Natural killer cell treated with Interleukin-12 subunit alpha and Interleukin-12 subunit beta and Interleukin-15 and Interleukin-18, amount 100 ng/mL, for 72 hours (primary cell): ENCODE measurements around the gene MICU2. TPM values are rescaled to one million over a fixed set of nuclear protein-coding genes. Genes with fewer than 3 reads are reported as not detected.
A peak's percentile ranks its signal among the peaks of the same experiment; 100 is the strongest.
"Not testable (repeated sequence)": the region's sequence is repeated elsewhere in the genome, so short reads cannot be mapped to it uniquely, and the experiment has no call there.

ENCODE experiments used
- ATAC-seq, 2 donors: fragments of 150-1000 bp; cut with Tn5 transposase in 1 of 2; sonication (Bioruptor Pico), chemical (Tn5 transposase) in 1 of 2; 2 replicates each; pipeline ENCODE4 v1.10.0; 2021
- DNase-seq: peaks from one replicate; pipeline ENCODE4 v3.0.0; 2022; ENCODE audit warnings: low spot score
- H3K27ac Mint-ChIP-seq, 2 donors: 1 replicate in 1 of 2; 2 replicates in 1 of 2; pipeline ENCODE4 v1.8.0; 2022; ENCODE audit warnings: mixed read lengths in 2 of 2, mild to moderate bottlenecking in 1 of 2, moderate library complexity in 1 of 2
- H3K27me3 Mint-ChIP-seq, 2 donors: 1 replicate in 1 of 2; 2 replicates in 1 of 2; pipeline ENCODE4 v1.8.0; 2022; ENCODE audit warnings: mixed read lengths in 2 of 2
- H3K36me3 Mint-ChIP-seq: one replicate; pipeline ENCODE4 v1.8.0; 2022; ENCODE audit warnings: mixed read lengths
- H3K4me1 Mint-ChIP-seq, 2 donors: 1 replicate in 1 of 2; 2 replicates in 1 of 2; pipeline ENCODE4 v1.8.0; 2022; ENCODE audit warnings: low read depth in 2 of 2, mixed read lengths in 2 of 2, mild to moderate bottlenecking in 1 of 2
- H3K4me3 Mint-ChIP-seq: one replicate; pipeline ENCODE4 v1.8.0; 2022; ENCODE audit warnings: mixed read lengths
- H3K9me3 Mint-ChIP-seq: 2 replicates; pipeline ENCODE4 v1.8.0; 2022; ENCODE audit warnings: mixed read lengths
- total RNA-seq, 2 donors: library from RNA; stranded (reverse); gene quantifications; one replicate each; pipeline ENCODE4 v1.2.3, GENCODE V29; 2022

Gene MICU2
- total RNA-seq, 2 donors from 2014 or later, result 30.5 to 35.0 TPM

DNA sequence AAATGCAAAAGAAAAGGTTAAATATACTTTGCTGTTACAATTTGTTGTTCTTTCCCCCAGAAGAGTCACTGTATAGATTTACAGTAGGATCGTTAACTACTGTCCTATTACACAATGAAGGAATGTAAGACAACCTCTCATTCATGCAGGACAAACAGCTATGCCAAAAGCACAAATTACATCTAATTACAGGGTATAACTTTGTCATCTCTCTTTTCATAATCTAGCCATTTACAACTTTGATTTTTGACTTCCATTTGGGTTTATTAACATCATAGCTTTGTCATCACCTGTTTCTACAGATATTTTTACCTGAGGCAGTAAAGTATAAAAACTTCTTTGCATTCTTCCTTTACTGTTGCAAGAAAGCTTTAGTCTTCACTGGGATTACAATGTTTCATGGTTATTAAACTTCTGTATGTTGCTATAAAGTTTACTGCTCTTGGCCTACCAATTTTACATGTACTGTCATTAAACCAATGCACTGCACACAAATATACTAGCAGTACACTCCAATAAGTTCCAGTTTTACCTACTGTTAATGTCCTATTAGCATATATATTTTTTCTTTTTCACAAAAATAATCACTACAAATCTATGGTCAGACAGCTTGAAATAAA is 18.9 kb downstream of the MICU2 start:
- DNase-seq (no peak), ATAC-seq (no peak)
- H3K9me3 Mint-ChIP-seq, result peaks cover 3% of the 10 kb centered on the region
- H3K4me3 Mint-ChIP-seq, result no peak overlapping the region
- H3K27me3 Mint-ChIP-seq, result no peaks in the 10 kb centered on the region
- H3K27ac Mint-ChIP-seq, result no peak overlapping the region
- H3K36me3 Mint-ChIP-seq, result peaks cover 13% of the 10 kb centered on the region
- peaks cover 40 to 53% of the 10 kb centered on the region in 2 donors for H3K4me1 Mint-ChIP-seq

DNA sequence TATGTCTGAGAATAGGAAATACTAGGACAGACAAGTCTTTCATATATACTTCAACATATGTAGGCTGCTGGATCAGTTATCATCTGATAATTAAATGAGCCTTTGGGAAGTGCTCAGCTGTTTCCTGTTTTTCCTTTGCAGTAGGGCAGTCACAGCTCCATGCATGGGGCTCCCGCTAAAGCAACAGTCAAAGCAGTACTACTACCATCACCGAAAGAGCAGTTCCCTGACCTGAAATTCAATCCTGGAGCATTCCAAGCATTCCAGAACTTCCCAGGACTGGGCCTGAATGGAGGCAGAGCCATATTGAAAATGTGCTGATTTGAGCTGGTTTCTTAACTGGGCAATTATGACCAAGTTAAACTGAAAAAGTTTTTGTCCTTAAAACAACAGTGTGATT is 20.5 kb downstream of the MICU2 start:
- Mint-ChIP-seq H3K9me3 (peaks cover 3% of the 10 kb centered on the region), H3K36me3 (peaks cover 13% of the 10 kb centered on the region), H3K27me3 (no peaks in the 10 kb centered on the region), H3K27ac (no peak overlapping the region), H3K4me1 (peaks cover 31 to 45% of the 10 kb centered on the region in 2 donors), H3K4me3 (no peak overlapping the region)
- no peak for DNase-seq
- ATAC-seq, result no peak

GRCh38 chr13:21580736-21581135 is 23.2 kb downstream of the MICU2 start:
- ATAC-seq (no peak), DNase-seq (no peak)
- Mint-ChIP-seq H3K4me3 (peak overlapping the region; percentile 77), H3K36me3 (peaks cover 13% of the 10 kb centered on the region), H3K27ac (peak overlapping the region; percentile 84 to 98), H3K9me3 (peaks cover 3% of the 10 kb centered on the region), H3K4me1 (peaks cover 26 to 51% of the 10 kb centered on the region in 2 donors), H3K27me3 (no peaks in the 10 kb centered on the region)

- H3K36me3 Mint-ChIP-seq, result peaks cover 13% of the 10 kb centered on the region
- DNase-seq (peak; percentile 61), ATAC-seq (peak; percentile 90 to 93)
- no peaks in the 10 kb centered on the region for H3K27me3 Mint-ChIP-seq
- peaks cover 25 to 55% of the 10 kb centered on the region in 2 donors for H3K4me1 Mint-ChIP-seq
- peak overlapping the region; percentile 81 for H3K4me3 Mint-ChIP-seq
- peak overlapping the region; percentile 84 to 98 for H3K27ac Mint-ChIP-seq
- peaks cover 3% of the 10 kb centered on the region for H3K9me3 Mint-ChIP-seq
Observed at GRCh38 chr13:21579754-21580316, 24.1 kb downstream of the MICU2 start.

DNA sequence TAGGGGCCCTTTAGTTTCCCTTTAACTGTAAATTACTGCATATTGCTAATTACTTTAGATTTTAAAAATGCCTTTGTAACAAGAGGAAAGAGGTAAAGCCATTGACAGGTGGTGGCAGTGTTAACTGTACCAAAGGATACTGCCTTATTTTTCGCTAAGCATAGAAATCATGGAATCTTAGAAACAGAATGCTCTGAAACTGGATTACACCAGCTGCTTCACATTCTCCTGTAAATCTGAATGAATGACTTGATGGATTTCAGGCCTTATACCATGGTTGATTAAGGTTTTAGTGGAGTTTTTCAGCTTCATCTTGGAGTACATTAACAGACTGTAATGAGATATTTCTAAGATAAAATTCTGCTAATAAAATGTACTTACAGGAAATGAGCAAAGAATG is 25.2 kb downstream of the MICU2 start:
- Mint-ChIP-seq H3K36me3 (peaks cover 13% of the 10 kb centered on the region), H3K27ac (peak overlapping the region; percentile 84 to 98), H3K4me3 (peak overlapping the region; percentile 10), H3K27me3 (no peaks in the 10 kb centered on the region), H3K9me3 (peaks cover 3% of the 10 kb centered on the region), H3K4me1 (peaks cover 32 to 57% of the 10 kb centered on the region in 2 donors)
- no peak for ATAC-seq
- DNase-seq, result no peak

- DNase-seq (no peak), ATAC-seq (no peak)
- peak overlapping the region; percentile 51 for H3K4me3 Mint-ChIP-seq
- peak overlapping the region; percentile 53 to 76 for H3K27ac Mint-ChIP-seq
- peaks cover 25 to 42% of the 10 kb centered on the region in 2 donors for H3K4me1 Mint-ChIP-seq
- no peaks in the 10 kb centered on the region for H3K9me3 Mint-ChIP-seq
- no peaks in the 10 kb centered on the region for H3K27me3 Mint-ChIP-seq
- peaks cover 5% of the 10 kb centered on the region for H3K36me3 Mint-ChIP-seq
Observed at GRCh38 chr13:21576426-21576825, 27.5 kb downstream of the MICU2 start.

- H3K4me3 Mint-ChIP-seq, result no peak overlapping the region
- no peaks in the 10 kb centered on the region for H3K9me3 Mint-ChIP-seq
- DNase-seq (no peak), ATAC-seq (no peak)
- no peaks in the 10 kb centered on the region for H3K27me3 Mint-ChIP-seq
- peaks cover 20 to 41% of the 10 kb centered on the region in 2 donors for H3K4me1 Mint-ChIP-seq
- H3K27ac Mint-ChIP-seq, result peak overlapping the region in 1 of 2 donors; percentile 39
- peaks cover 4% of the 10 kb centered on the region for H3K36me3 Mint-ChIP-seq
Observed at GRCh38 chr13:21573920-21574712, 29.9 kb downstream of the MICU2 start.

DNA sequence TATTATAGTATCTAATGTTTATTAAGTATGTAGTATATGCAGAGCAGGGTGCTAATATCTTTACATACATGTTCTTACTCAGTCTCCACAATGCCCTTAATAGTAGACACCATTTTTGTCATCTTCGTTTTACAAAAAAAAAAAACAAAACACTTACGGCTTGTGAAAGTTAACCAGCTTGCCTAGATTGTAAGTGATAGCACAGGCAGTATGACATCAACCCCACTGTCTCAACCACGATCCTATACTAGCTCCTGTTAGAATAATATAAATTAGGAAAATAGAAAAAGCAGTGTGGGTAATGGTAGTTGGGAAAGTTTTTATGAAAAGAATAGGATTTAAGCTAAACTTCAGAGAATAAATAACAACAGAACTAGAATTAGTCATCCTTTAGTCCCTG is 34.3 kb downstream of the MICU2 start:
- Mint-ChIP-seq H3K27ac (no peak overlapping the region), H3K36me3 (peaks cover 9% of the 10 kb centered on the region), H3K27me3 (no peaks in the 10 kb centered on the region), H3K4me3 (no peak overlapping the region), H3K4me1 (peaks cover 32 to 39% of the 10 kb centered on the region in 2 donors), H3K9me3 (no peaks in the 10 kb centered on the region)
- no peak for DNase-seq
- no peak for ATAC-seq

- no peak overlapping the region for H3K4me3 Mint-ChIP-seq
- H3K9me3 Mint-ChIP-seq, result no peaks in the 10 kb centered on the region
- peak overlapping the region in 1 of 2 donors; percentile 22 for H3K27ac Mint-ChIP-seq
Observed at GRCh38 chr13:21568854-21569253, 35.1 kb downstream of the MICU2 start.

GRCh38 chr13:21567714-21568113 is 36.3 kb downstream of the MICU2 start:
- peak; percentile 55 to 77 for ATAC-seq
- Mint-ChIP-seq H3K4me1 (peaks cover 26 to 38% of the 10 kb centered on the region in 2 donors), H3K27ac (peak overlapping the region in 1 of 2 donors; percentile 22), H3K27me3 (no peaks in the 10 kb centered on the region), H3K4me3 (no peak overlapping the region), H3K9me3 (no peaks in the 10 kb centered on the region), H3K36me3 (peaks cover 25% of the 10 kb centered on the region)
- no peak for DNase-seq

More at GRCh38 chr13:21568854-21569253, 35.1 kb downstream of the MICU2 start:
- Mint-ChIP-seq H3K4me1 (peaks cover 27 to 38% of the 10 kb centered on the region in 2 donors), H3K36me3 (peaks cover 14% of the 10 kb centered on the region), H3K27me3 (no peaks in the 10 kb centered on the region)
- ATAC-seq (no peak), DNase-seq (no peak)

DNA sequence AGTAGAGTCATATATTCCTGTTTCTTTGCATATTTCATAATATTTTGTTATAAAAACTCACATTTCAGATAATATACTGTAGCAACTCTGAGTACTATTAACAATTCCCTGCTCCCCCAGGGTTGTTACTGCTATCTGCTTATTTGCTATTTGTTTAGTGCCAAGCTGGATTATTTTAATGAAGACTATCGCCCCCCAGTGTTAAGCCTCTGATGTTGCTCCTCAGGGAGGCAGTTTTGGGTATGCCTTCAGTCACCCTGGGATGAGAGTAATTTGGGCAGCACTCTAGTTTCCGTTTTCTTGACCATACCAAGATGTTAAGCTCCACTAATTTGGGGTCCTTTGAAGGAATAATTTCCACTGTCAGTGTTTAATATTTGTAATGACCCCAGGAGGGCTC is 46.0 kb downstream of the MICU2 start:
- DNase-seq (no peak), ATAC-seq (no peak)
- Mint-ChIP-seq H3K4me3 (no peak overlapping the region), H3K9me3 (no peaks in the 10 kb centered on the region), H3K27ac (no peak overlapping the region), H3K36me3 (peaks cover 29% of the 10 kb centered on the region), H3K27me3 (no peaks in the 10 kb centered on the region), H3K4me1 (peaks cover 21 to 22% of the 10 kb centered on the region in 2 donors)

DNA sequence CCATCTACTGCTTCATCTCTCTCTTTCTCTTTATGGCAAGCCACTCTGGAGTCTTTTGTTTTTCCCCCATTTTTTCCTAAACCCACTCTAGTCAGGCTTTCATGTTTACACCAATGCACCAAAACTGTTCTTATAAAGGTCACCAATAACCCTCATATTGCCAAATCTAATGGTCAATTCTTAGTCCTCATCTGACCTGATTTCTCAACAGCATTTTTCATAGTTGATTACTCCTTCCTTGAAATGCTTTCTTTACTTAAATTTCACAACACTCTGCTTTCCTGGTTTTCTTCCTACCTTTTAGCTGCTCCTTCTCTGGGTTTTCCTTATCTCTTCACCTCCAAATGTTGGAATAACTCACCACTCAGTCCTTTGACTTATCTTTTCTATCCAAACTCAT is 47.9 kb downstream of the MICU2 start:
- no peaks in the 10 kb centered on the region for H3K9me3 Mint-ChIP-seq
- peak overlapping the region in 1 of 2 donors; percentile 1 for H3K27ac Mint-ChIP-seq
- H3K27me3 Mint-ChIP-seq, result no peaks in the 10 kb centered on the region
- DNase-seq (no peak), ATAC-seq (no peak)
- H3K36me3 Mint-ChIP-seq, result peaks cover 19% of the 10 kb centered on the region
- peaks cover 20 to 21% of the 10 kb centered on the region in 2 donors for H3K4me1 Mint-ChIP-seq
- H3K4me3 Mint-ChIP-seq, result no peak overlapping the region

- not testable (repeated sequence) for H3K27me3 Mint-ChIP-seq, H3K9me3 Mint-ChIP-seq, H3K4me3 Mint-ChIP-seq, DNase-seq, H3K27ac Mint-ChIP-seq, ATAC-seq
- Mint-ChIP-seq H3K36me3 (peaks cover 19% of the 10 kb centered on the region), H3K4me1 (peaks cover 21 to 22% of the 10 kb centered on the region in 2 donors)
Observed at GRCh38 chr13:21553261-21553660, 50.7 kb downstream of the MICU2 start.

GRCh38 chr13:21550918-21551317 is 53.1 kb downstream of the MICU2 start:
- Mint-ChIP-seq H3K36me3 (peaks cover 7% of the 10 kb centered on the region), H3K4me3 (no peak overlapping the region), H3K9me3 (no peaks in the 10 kb centered on the region), H3K4me1 (peaks cover 18 to 28% of the 10 kb centered on the region in 2 donors), H3K27ac (no peak overlapping the region), H3K27me3 (no peaks in the 10 kb centered on the region)
- ATAC-seq (no peak), DNase-seq (no peak)
